Heart left ventricle (tissue), 16 donors: ENCODE results near the gene MYH14. TPM values are rescaled to one million over a fixed set of nuclear protein-coding genes. Genes with fewer than 3 reads are reported as not detected.

ENCODE experiments used
- ATAC-seq, 4 donors: fragments of 200-7000 bp; cut with Tn5 transposase; one replicate each; pipeline ENCODE4 v1.9.1; 2020 to 2022; ENCODE audit warnings: moderate library complexity in 4 of 4, mild to moderate bottlenecking in 3 of 4, moderate number of reproducible peaks in 1 of 4
- DNase-seq, 5 donors: peaks; one replicate each; pipeline ENCODE4 v3.0.0-alpha.2; 2020
- H3K27ac ChIP-seq, 12 donors: fragments of 200-600 bp; sonication (generic) in 4 of 12; one replicate each; pipeline versions ENCODE4 v1.5.0 to v1.8.0; 2016 to 2022; ENCODE audit warnings: mild to moderate bottlenecking in 2 of 12
- H3K27me3 ChIP-seq, 9 donors: fragments of 200-600 bp; sonication (generic) in 2 of 9; one replicate each; pipeline versions ENCODE4 v1.5.1 to v1.8.0; 2016 to 2022; ENCODE audit warnings: mild to moderate bottlenecking in 3 of 9
- H3K36me3 ChIP-seq, 9 donors: fragments of 200-600 bp; sonication (generic) in 2 of 9; one replicate each; pipeline versions ENCODE4 v1.5.0 to v1.8.0; 2018 to 2022; ENCODE audit warnings: mild to moderate bottlenecking in 2 of 9
- H3K4me1 ChIP-seq, 12 donors: fragments of 200-600 bp; sonication (generic) in 4 of 12; one replicate each; pipeline versions ENCODE4 v1.5.0 to v1.8.0; 2016 to 2022; ENCODE audit warnings: mild to moderate bottlenecking in 3 of 12
- H3K4me3 ChIP-seq, 12 donors: fragments of 200-600 bp; sonication (generic) in 4 of 12; one replicate each; pipeline versions ENCODE4 v1.5.0 to v1.8.0; 2017 to 2022; ENCODE audit warnings: mild to moderate bottlenecking in 9 of 12, moderate library complexity in 4 of 12
- H3K9me3 ChIP-seq, 12 donors: fragments of 200-600 bp; sonication (generic) in 4 of 12; one replicate each; pipeline versions ENCODE4 v1.5.0 to v1.8.0; 2016 to 2022; ENCODE audit warnings: mild to moderate bottlenecking in 1 of 12
- POLR2A ChIP-seq, 2 donors: fragments of 450-650 bp; IDR thresholded peaks; one replicate each; pipeline ENCODE4 v1.6.1; 2017; ENCODE audit warnings: antibody characterized with exemption in 2 of 2, mild to moderate bottlenecking in 2 of 2, moderate library complexity in 2 of 2
- WGBS, 4 donors: extraction: QIAGEN DNeasy Blood & Tissue Kit in 2 of 4; methylation state at CpG; one replicate each; pipeline versions ENCODE4 v1.1.5 to v1.1.7; 2013 to 2018; 5-methylcytosine and 5-hydroxymethylcytosine counted together
- intact Hi-C, 10 donors: fragments of 100-400 bp; cut with DNase I; formaldehyde crosslinking; loops; one replicate each; pipeline versions ENCODE4 v1.11.1 to v1.14.2; 2022
- polyA plus RNA-seq, 2 donors: library from polyadenylated mRNA; stranded (reverse); fragments of 200-250 nt; gene quantifications; one replicate each; pipeline ENCODE4 v1.2.3, GENCODE V29; 2013
- total RNA-seq, 9 donors: library from RNA; depleted of rRNA in 2 of 9; stranded (reverse); fragments of >200 nt in 2 of 9; fragmentation: NEBNext Ultra II Directional in 3 of 9; extraction: Animal tissue kit (Norgen Biotek cat#: 25700) in 3 of 9; gene quantifications; one replicate each; pipeline versions ENCODE4 v1.1.0 to v1.2.4, GENCODE V29; 2016 to 2023
- TF ChIP-seq, protein P1 (sequence below), 12 donors: fragments of 200-600 bp; sonication (generic) in 4 of 12; IDR thresholded peaks; one replicate each; pipeline versions ENCODE4 v1.5.0 to v1.8.0; 2018 to 2022; ENCODE audit warnings: antibody characterized with exemption in 12 of 12, mild to moderate bottlenecking in 5 of 12
- donor health status: ischemic (EF 13 %, LVEDD 7.1; RV severe dilation, severe dysfunction).
- donor health status: healthy with polysubstance abuse.
- donor health status: DM: no; HTN: yes; CAD: no.
- donor health status: DM: no; HTN: no; CAD: no.
- donor health status: ischemic (EF 25% LVEDD 6.9; RV normal size, moderate dysfunction).
- donor health status: ischemic (EF 25% LVEDD 5.7; RV mildly dilated, moderate dysfunction).
- donor health status: healthy.
- donor health status: DM: yes; HTN: yes; CAD: no.
- donor health status: ischemic (EF 35%, LVEDD 5.7; RV mildly dilated, moderate dysfunction).
- donor health status: nonischemic (EF 11% LVEDD 7.7; RV severe dilation, severe dysfunction).
- donor health status: DM: yes; HTN: yes; CAD: no.
- donor health status: PGD.
- donor health status: ischemic (EF 29% LVEDD 5.4; RV normal size, mild dysfunction).
- donor health status: nonischemic (EF 23%, LVEDD 6.1; RV moderate dilation, normal function).

Gene MYH14
- total and polyA plus RNA-seq, 11 donors: 45.8 to 132 (median 90.5) TPM

DNA sequence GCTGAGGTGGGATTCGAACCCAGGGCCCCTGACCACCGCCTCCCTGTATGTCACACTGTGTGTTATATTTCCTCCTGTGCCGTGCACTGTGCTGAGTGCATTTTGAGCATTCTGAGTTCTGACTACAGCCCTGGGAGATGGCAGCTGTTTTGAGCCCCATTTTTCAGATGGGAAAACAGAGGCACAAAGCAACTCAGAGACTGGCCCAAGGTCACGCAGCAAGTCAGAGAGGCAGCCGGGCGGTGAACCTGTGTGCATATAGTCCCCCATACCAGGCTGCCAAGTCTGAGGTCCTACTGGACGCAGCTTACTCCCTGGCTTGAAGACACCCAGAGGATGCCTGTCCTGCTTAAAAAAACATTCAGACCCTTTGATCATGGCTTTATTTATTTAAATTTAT is 17.7 kb downstream of the MYH14 start:
- WGBS, 4 donors: 62 to 87% (median 82%) methylated on average over 7 of the region's 7 CpGs
- Histone ChIP-seq H3K27ac (no peak overlapping the region), H3K9me3 (peaks cover 0 to 4% (median 0%) of the 10 kb centered on the region in 12 donors), H3K36me3 (peaks cover 0 to 24% (median 0%) of the 10 kb centered on the region in 9 donors), H3K4me1 (no peaks in the 10 kb centered on the region), H3K4me3 (no peak overlapping the region), H3K27me3 (no peaks in the 10 kb centered on the region)
- intact Hi-C loops: no loop called here
- no peak for ATAC-seq
- TF ChIP-seq POLR2A (IDR thresholded peaks at IDR 0.05): no peak
- TF ChIP-seq, protein P1, sequence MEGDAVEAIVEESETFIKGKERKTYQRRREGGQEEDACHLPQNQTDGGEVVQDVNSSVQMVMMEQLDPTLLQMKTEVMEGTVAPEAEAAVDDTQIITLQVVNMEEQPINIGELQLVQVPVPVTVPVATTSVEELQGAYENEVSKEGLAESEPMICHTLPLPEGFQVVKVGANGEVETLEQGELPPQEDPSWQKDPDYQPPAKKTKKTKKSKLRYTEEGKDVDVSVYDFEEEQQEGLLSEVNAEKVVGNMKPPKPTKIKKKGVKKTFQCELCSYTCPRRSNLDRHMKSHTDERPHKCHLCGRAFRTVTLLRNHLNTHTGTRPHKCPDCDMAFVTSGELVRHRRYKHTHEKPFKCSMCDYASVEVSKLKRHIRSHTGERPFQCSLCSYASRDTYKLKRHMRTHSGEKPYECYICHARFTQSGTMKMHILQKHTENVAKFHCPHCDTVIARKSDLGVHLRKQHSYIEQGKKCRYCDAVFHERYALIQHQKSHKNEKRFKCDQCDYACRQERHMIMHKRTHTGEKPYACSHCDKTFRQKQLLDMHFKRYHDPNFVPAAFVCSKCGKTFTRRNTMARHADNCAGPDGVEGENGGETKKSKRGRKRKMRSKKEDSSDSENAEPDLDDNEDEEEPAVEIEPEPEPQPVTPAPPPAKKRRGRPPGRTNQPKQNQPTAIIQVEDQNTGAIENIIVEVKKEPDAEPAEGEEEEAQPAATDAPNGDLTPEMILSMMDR (IDR thresholded peaks at IDR 0.05): no peak
- DNase-seq: no peak

DNA sequence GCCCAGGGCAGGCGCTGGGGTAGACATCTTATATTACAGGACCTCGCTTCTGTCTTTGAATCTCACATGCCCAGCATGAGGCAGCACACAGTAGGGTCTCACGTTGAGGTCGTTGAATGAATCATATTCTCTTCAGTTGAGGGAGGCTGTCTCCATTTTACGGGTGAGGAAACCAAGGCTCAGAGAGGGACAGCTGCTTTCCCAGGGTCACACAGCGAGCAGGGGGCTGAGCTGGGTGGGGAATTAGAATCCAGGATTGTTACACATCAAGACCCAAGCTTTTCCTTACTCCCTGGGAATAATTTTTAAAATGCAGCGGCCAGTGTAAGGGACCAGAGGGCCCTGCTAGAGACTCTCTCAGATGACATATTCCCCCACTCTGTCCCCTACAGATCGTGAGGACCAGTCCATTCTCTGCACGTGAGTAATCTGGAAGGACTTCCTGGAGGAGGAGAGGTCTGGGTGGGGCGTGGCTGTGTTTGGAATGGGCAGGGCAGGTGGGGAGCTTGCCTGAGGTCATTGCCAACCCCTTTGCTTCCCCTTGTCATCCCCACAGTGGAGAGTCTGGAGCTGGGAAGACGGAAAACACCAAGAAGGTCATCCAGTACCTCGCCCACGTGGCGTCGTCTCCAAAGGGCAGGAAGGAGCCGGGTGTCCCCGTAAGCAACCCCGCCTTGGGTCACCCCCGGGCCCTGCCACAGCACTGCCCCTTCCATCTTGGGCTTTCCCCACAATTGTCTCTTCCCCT is 19.4 kb downstream of the MYH14 start:
- Histone ChIP-seq H3K4me1 (peaks cover 0 to 3% (median 0%) of the 10 kb centered on the region in 12 donors), H3K27me3 (no peaks in the 10 kb centered on the region), H3K27ac (no peak overlapping the region), H3K9me3 (peaks cover 0 to 4% (median 0%) of the 10 kb centered on the region in 12 donors), H3K4me3 (no peak overlapping the region), H3K36me3 (peaks cover 0 to 18% (median 0%) of the 10 kb centered on the region in 9 donors)
- ATAC-seq: no peak
- no peak for DNase-seq
- intact Hi-C loops: no loop called here
- WGBS, 4 donors: 80 to 86% (median 83%) methylated on average over 18 to 19 of the region's 19 CpGs
- TF ChIP-seq, protein P1 (IDR thresholded peaks at IDR 0.05): no peak
- TF ChIP-seq POLR2A (IDR thresholded peaks at IDR 0.05): no peak

DNA sequence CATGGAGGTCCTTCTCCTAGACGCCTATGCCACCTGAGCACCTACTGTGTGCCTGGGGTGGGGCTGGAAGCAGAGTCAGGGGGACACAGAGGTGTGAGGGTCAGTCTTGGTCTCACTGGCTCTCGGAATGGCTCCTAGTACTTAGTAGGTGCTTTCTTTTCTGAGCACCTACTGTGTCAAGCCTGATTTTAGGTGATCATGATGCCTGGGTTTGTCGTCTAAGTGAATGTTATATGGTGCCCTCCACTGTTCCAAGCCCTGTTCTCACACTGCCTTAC is 20.0 kb downstream of the MYH14 start:
- 81 to 96% (median 87%) methylated on average over 3 of the region's 3 CpGs for WGBS, 4 donors
- H3K9me3 ChIP-seq: peaks cover 0 to 4% (median 0%) of the 10 kb centered on the region in 12 donors
- no peaks in the 10 kb centered on the region for H3K27me3 ChIP-seq
- DNase-seq (no peak), ATAC-seq (no peak)
- H3K27ac ChIP-seq: no peak overlapping the region
- H3K4me3 ChIP-seq: no peak overlapping the region
- intact Hi-C loops: no loop called here
- TF ChIP-seq, protein P1 (IDR thresholded peaks at IDR 0.05): no peak
- no peak for TF ChIP-seq POLR2A (IDR thresholded peaks at IDR 0.05)
- H3K36me3 ChIP-seq: peaks cover 0 to 17% (median 0%) of the 10 kb centered on the region in 9 donors
- H3K4me1 ChIP-seq: peaks cover 0 to 3% (median 0%) of the 10 kb centered on the region in 12 donors

DNA sequence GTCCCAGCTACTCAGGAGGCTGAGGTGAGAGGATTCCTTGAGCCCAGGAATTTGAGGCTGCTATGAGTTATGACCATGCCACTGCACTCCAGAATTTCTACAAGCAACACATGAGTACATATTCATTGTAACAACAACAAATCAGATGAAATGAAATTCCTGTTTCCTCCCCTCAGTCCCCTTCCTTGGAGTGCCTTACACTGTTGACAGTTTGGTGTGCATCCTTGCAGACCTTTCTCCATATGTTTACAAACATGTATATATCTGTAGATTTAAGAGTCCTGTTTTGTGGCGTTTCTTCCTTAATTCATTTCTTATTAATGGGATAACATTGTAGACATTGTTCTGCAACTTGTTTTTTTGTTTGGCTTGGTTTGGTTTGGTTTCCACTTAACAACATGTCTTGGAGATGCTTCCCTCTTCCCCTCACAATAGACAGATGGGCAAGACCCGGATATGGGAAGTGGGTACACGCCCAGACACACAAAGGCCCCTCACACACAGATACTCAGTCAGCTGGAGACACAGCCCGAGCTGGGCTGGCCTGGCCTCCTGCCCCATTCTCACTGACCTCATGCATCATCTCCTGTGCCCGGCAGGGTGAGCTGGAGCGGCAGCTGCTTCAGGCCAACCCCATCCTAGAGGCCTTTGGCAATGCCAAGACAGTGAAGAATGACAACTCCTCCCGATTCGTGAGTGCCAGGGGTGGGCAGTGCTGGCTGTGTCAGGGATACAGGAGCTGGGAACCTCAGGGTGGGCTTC is 21.7 kb downstream of the MYH14 start:
- Histone ChIP-seq H3K9me3 (peaks cover 0 to 4% (median 0%) of the 10 kb centered on the region in 12 donors), H3K4me3 (no peak overlapping the region), H3K27me3 (no peaks in the 10 kb centered on the region), H3K36me3 (peaks cover 0 to 17% (median 0%) of the 10 kb centered on the region in 9 donors), H3K27ac (no peak overlapping the region), H3K4me1 (peaks cover 0 to 3% (median 0%) of the 10 kb centered on the region in 12 donors)
- ATAC-seq (peak; percentile 75 to 93 (median 86)), DNase-seq (peak in 3 of 5 donors; percentile 28 to 74 (median 74))
- WGBS, 4 donors: 54 to 59% (median 58%) methylated on average over 6 to 8 of the region's 8 CpGs
- intact Hi-C loops: no loop called here
- TF ChIP-seq POLR2A (IDR thresholded peaks at IDR 0.05): no peak
- TF ChIP-seq, protein P1 (IDR thresholded peaks at IDR 0.05): peak in 7 of 12 donors; percentile 6 to 38 (median 17)
